Gastrocnemius medialis (tissue), 4 donors: Measurements from ENCODE around the gene PLK5.

ENCODE experiments used
- CTCF ChIP-seq, 5 experiments: fragments of 450-650 bp in 3 of 5; fragments of 200-600 bp in 2 of 5; sonication (generic) in 2 of 5; IDR thresholded peaks in 4 of 5; conservative IDR thresholded peaks in 1 of 5; 1 replicate in 4 of 5; 2 replicates in 1 of 5; pipeline ENCODE4 v1.5.1; 2016 to 2019; ENCODE audit warnings: antibody characterized with exemption in 5 of 5, mild to moderate bottlenecking in 3 of 5, moderate library complexity in 3 of 5
- POLR2A ChIP-seq, 2 donors: fragments of 450-650 bp; IDR thresholded peaks; one replicate each; pipeline ENCODE4 v1.6.1; 2017; ENCODE audit warnings: antibody characterized with exemption in 2 of 2, mild to moderate bottlenecking in 2 of 2, moderate library complexity in 2 of 2

- TF ChIP-seq CTCF (IDR thresholded peaks at IDR 0.05 in 4 of 5, conservative IDR thresholded peaks at IDR 0.05 in 1 of 5) = no peak
- no peak for TF ChIP-seq POLR2A (IDR thresholded peaks at IDR 0.05)
These were observed 39.4 kb downstream of the PLK5 start for GRCh38 chr19:1563251-1563650.
